Activated CD4-positive, alpha-beta T cell treated with anti-CD3 and anti-CD28 coated beads for 36 hours (primary cell): ENCODE results near the gene ATP8A2. TPM values are rescaled to one million over a fixed set of nuclear protein-coding genes. Genes with fewer than 3 reads are reported as not detected.

Source experiments
- ATAC-seq: fragments of 200-7000 bp; cut with Tn5 transposase; one replicate; pipeline ENCODE4 v1.10.0; 2021; ENCODE audit warnings: mild to moderate bottlenecking, moderate library complexity
- CTCF ChIA-PET: fragments of 350-600 bp; sonication (Branson Sonifier 250); formaldehyde crosslinking; loops from one replicate; lab custom pipeline; 2021; ENCODE audit warnings: antibody characterized with exemption; lab: Charles Lee
- POLR2A ChIA-PET: fragments of 350-600 bp; sonication (Branson Sonifier 250); formaldehyde crosslinking; loops from one replicate; lab custom pipeline; 2021; ENCODE audit warnings: antibody characterized with exemption, inconsistent platforms; lab: Charles Lee
- DNase-seq: peaks from one replicate; pipeline ENCODE4 v3.0.0-alpha.2; 2020
- H3K27ac Mint-ChIP-seq: one replicate; pipeline ENCODE4 v1.8.0; 2021; ENCODE audit warnings: mixed read lengths
- H3K27me3 Mint-ChIP-seq: one replicate; pipeline ENCODE4 v1.8.0; 2021; ENCODE audit warnings: mixed read lengths
- H3K36me3 Mint-ChIP-seq: one replicate; pipeline ENCODE4 v1.8.0; 2021; ENCODE audit warnings: low read depth, mixed read lengths
- H3K4me1 Mint-ChIP-seq: one replicate; pipeline ENCODE4 v1.8.0; 2021; ENCODE audit warnings: mixed read lengths
- H3K4me3 Mint-ChIP-seq: one replicate; pipeline ENCODE4 v1.8.0; 2021; ENCODE audit warnings: mild to moderate bottlenecking, moderate library complexity, mixed read lengths
- H3K9me3 Mint-ChIP-seq: one replicate; pipeline ENCODE4 v1.8.0; 2021; ENCODE audit warnings: low read depth, mixed read lengths
- intact Hi-C, 2 experiments: fragments of 100-400 bp; cut with DNase I in 1 of 2; cut with micrococcal nuclease in 1 of 2; formaldehyde crosslinking; loops; one replicate each; pipeline versions ENCODE4 v1.14.2 to v1.15.1; 2022 to 2024; cut with DNase I, micrococcal nuclease
- total RNA-seq, 2 experiments: library from RNA; stranded (reverse); gene quantifications; one replicate each; pipeline ENCODE4 v1.2.3, GENCODE V29; 2021

ATP8A2 gene
- total RNA-seq, 2 experiments from 2014 or later = 0.30 to 0.39 TPM

- peaks cover 18% of the 10 kb centered on the region for H3K36me3 Mint-ChIP-seq
- POLR2A ChIA-PET = no interaction called here
- no peaks in the 10 kb centered on the region for H3K27me3 Mint-ChIP-seq
- H3K4me3 Mint-ChIP-seq = no peak overlapping the region
- intact Hi-C loops = no loop called here
- CTCF ChIA-PET = no interaction called here
- H3K27ac Mint-ChIP-seq = no peak overlapping the region
- no peak for ATAC-seq
- no peak for DNase-seq
- H3K9me3 Mint-ChIP-seq = no peaks in the 10 kb centered on the region
- peaks cover 15% of the 10 kb centered on the region for H3K4me1 Mint-ChIP-seq
Observed at GRCh38 chr13:26021516-26021915, 649.7 kb downstream of the ATP8A2 start.

- intact Hi-C loops = no loop called here
- peaks cover 18% of the 10 kb centered on the region for H3K36me3 Mint-ChIP-seq
- DNase-seq = no peak
- CTCF ChIA-PET = no interaction called here
- ATAC-seq = no peak
- no peak overlapping the region for H3K27ac Mint-ChIP-seq
- POLR2A ChIA-PET = no interaction called here
- no peaks in the 10 kb centered on the region for H3K9me3 Mint-ChIP-seq
- no peak overlapping the region for H3K4me3 Mint-ChIP-seq
- H3K4me1 Mint-ChIP-seq = peaks cover 13% of the 10 kb centered on the region
- H3K27me3 Mint-ChIP-seq = no peaks in the 10 kb centered on the region
Observed at GRCh38 chr13:26021956-26022355, 650.2 kb downstream of the ATP8A2 start.

DNA sequence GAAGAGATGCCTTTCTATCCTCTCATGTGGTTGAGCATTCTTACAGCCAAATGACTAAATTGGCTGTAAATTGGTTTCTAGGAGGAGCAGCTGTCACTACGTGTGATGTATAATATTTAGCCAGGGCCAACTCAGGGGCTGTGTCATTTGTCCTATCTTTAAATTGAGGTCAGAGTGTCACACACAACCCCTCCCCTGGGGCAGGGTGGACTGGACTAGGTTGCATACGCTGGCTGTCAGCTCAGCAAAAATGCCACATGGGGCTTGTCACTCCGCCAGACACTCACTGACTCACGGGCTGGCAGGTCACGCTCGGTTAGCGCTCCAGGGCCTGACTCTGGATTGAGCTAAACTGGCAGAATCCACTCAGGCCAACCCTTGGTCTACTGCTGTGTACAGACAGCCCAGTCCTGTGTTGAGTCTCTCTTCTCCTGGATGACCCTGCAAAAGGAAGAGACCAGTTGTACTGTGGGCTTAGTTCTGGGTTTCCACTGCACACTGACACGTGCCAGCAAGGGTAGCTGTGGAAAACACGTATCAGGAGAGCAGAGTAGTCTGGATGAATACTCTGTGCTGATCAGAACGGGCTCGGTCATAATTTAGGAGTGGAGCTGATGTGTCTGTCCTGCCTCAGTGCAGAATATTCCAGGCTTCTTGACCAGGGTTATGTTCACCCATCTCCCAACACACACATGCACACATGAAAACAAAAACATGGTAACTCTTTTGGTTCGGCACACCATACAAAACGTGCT lies 650.9 kb downstream of the ATP8A2 start:
- Mint-ChIP-seq H3K36me3 (peaks cover 18% of the 10 kb centered on the region), H3K4me1 (peaks cover 5% of the 10 kb centered on the region), H3K27ac (no peak overlapping the region), H3K9me3 (no peaks in the 10 kb centered on the region), H3K4me3 (no peak overlapping the region), H3K27me3 (no peaks in the 10 kb centered on the region)
- intact Hi-C loops = no loop called here
- POLR2A ChIA-PET = no interaction called here
- DNase-seq = no peak
- ATAC-seq = no peak
- CTCF ChIA-PET = interaction anchor here (0.5 kb wide), 1 partner anchor 1594 kb away, joined by 3 read pairs; no protein-coding TSS in a partner anchor

DNA sequence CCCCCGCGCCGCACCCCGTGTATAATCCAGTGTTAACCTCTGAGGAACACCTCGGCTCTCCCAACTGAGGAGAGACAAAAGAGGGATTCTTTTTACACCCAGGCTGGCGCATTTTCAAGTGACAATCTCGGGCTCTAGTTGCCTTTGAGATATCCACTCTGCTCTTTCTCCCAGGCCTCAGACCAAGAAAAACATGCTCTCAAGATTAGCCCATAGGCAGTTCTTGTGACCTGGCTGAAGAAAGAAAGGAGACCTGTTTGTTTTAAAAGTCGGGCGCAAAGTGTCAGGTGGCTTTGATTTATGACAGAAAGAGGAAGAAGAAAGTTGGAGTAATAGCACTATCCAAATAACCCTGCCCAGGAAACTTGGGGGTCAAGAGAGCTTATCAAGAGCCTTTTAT lies 652.8 kb downstream of the ATP8A2 start:
- CTCF ChIA-PET = no interaction called here
- DNase-seq (no peak), ATAC-seq (no peak)
- H3K4me1 Mint-ChIP-seq = no peaks in the 10 kb centered on the region
- no peaks in the 10 kb centered on the region for H3K9me3 Mint-ChIP-seq
- H3K27ac Mint-ChIP-seq = no peak overlapping the region
- H3K4me3 Mint-ChIP-seq = no peak overlapping the region
- no peaks in the 10 kb centered on the region for H3K27me3 Mint-ChIP-seq
- peaks cover 18% of the 10 kb centered on the region for H3K36me3 Mint-ChIP-seq
- POLR2A ChIA-PET = no interaction called here
- intact Hi-C loops = no loop called here

GRCh38 chr13:26025196-26025595 lies 653.4 kb downstream of the ATP8A2 start:
- ChIA-PET POLR2A (no interaction called here), CTCF (no interaction called here)
- H3K4me1 Mint-ChIP-seq = no peaks in the 10 kb centered on the region

DNA sequence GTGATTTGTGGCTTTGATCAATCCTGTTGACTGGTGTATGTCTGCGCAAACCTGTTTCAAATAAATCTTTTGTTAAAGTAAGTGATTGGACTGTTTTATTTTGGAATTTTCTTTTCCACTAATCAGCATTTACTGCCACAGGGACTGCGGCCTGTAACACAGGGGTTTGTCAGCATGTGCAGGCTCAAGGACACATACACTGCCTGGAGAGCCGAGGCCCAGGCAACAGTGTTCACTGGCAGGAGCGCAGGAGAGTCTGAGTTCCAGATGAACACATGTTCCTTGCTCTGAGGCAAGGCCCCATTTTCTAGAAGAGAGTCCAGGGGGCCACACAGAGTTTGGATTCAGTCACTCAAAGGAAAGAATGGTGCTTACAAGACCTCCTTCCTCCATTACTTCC lies 654.0 kb downstream of the ATP8A2 start:
- intact Hi-C loops = no loop called here
- no peak overlapping the region for H3K4me3 Mint-ChIP-seq
- POLR2A ChIA-PET = no interaction called here

More at GRCh38 chr13:26025196-26025595, 653.4 kb downstream of the ATP8A2 start:
- intact Hi-C loops = no loop called here
- ATAC-seq (no peak), DNase-seq (no peak)
- no peak overlapping the region for H3K27ac Mint-ChIP-seq
- no peak overlapping the region for H3K4me3 Mint-ChIP-seq
- no peaks in the 10 kb centered on the region for H3K27me3 Mint-ChIP-seq
- peaks cover 15% of the 10 kb centered on the region for H3K36me3 Mint-ChIP-seq
- no peaks in the 10 kb centered on the region for H3K9me3 Mint-ChIP-seq

DNA sequence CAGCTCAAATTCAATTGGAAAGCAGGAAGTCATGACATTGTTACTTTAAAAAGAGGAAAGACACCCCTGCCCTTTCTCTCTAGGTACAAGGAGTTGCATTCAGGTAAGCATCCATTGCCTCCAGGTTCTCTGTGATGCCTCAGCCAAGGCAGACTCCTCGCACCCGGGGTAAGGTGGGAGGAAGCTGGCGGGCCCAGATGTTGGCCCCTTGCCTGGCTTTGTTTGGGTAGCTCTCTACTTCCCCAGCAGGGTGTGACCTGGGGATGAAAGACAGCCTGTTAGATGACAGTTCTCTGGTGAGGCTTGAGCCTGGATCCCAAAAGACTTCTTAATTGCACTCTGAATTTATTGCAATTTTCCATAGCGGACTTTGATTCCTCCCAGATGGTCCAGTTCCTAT lies 654.4 kb downstream of the ATP8A2 start:
- CTCF ChIA-PET = no interaction called here
- POLR2A ChIA-PET = no interaction called here
- no peaks in the 10 kb centered on the region for H3K4me1 Mint-ChIP-seq
- peaks cover 6% of the 10 kb centered on the region for H3K36me3 Mint-ChIP-seq
- no peak overlapping the region for H3K27ac Mint-ChIP-seq
- no peak overlapping the region for H3K4me3 Mint-ChIP-seq
- DNase-seq (no peak), ATAC-seq (no peak)
- no peaks in the 10 kb centered on the region for H3K27me3 Mint-ChIP-seq
- H3K9me3 Mint-ChIP-seq = peaks cover 3% of the 10 kb centered on the region
- intact Hi-C loops = no loop called here

More for the DNA sequence above, 654.0 kb downstream of the ATP8A2 start:
- DNase-seq = no peak
- no peak overlapping the region for H3K27ac Mint-ChIP-seq
- H3K27me3 Mint-ChIP-seq = no peaks in the 10 kb centered on the region
- no peak for ATAC-seq
- CTCF ChIA-PET = no interaction called here
- peaks cover 2% of the 10 kb centered on the region for H3K9me3 Mint-ChIP-seq
- no peaks in the 10 kb centered on the region for H3K4me1 Mint-ChIP-seq
- H3K36me3 Mint-ChIP-seq = peaks cover 10% of the 10 kb centered on the region

DNA sequence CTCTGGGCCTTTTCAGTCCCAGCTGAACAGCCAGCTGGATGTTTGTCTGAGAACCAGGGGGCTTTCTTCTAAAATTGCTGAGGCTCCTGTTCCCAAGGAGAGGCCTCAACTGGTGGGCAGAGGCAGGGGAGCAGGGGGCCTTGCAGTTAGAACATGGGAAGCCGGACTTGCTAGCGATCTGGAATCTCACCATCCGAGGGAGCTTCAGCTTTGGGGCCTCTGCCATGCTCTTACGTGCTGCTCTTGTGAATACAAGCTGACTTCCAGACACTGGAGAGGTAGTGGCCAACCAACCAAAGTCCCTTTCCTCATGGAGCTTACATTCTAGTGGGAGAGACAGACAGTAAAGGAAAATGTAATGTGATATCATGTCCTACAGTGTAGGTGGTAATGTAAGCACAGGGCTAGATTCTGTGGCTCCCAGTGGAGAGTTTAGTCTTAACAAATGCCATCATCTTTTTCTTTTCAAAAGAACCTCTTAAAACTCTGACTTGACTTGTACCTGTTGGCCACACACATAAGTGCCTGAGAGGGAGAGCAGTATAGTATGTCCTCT lies 657.9 kb downstream of the ATP8A2 start:
- intact Hi-C loops = no loop called here
- POLR2A ChIA-PET = no interaction called here
- H3K4me3 Mint-ChIP-seq = no peak overlapping the region

GRCh38 chr13:26030331-26030730 lies 658.6 kb downstream of the ATP8A2 start:
- intact Hi-C loops = no loop called here
- Mint-ChIP-seq H3K36me3 (no peaks in the 10 kb centered on the region), H3K27me3 (peaks cover 2% of the 10 kb centered on the region), H3K27ac (no peak overlapping the region), H3K4me3 (no peak overlapping the region), H3K9me3 (peaks cover 3% of the 10 kb centered on the region), H3K4me1 (no peaks in the 10 kb centered on the region)
- ChIA-PET POLR2A (no interaction called here), CTCF (interaction anchor here (1.7 kb wide), 1 partner anchor 8 kb away, joined by 6 read pairs; no protein-coding TSS in a partner anchor)
- DNase-seq = no peak
- no peak for ATAC-seq

More for the DNA sequence above, 657.9 kb downstream of the ATP8A2 start:
- no peaks in the 10 kb centered on the region for H3K36me3 Mint-ChIP-seq
- ATAC-seq (no peak), DNase-seq (no peak)
- no peak overlapping the region for H3K27ac Mint-ChIP-seq
- H3K9me3 Mint-ChIP-seq = peaks cover 3% of the 10 kb centered on the region
- H3K4me1 Mint-ChIP-seq = no peaks in the 10 kb centered on the region
- peaks cover 2% of the 10 kb centered on the region for H3K27me3 Mint-ChIP-seq
- CTCF ChIA-PET = interaction anchor here (1.7 kb wide), 1 partner anchor 8 kb away, joined by 6 read pairs; no protein-coding TSS in a partner anchor

- Mint-ChIP-seq H3K36me3 (no peaks in the 10 kb centered on the region), H3K9me3 (peaks cover 6% of the 10 kb centered on the region), H3K27me3 (peaks cover 7% of the 10 kb centered on the region), H3K4me3 (no peak overlapping the region), H3K4me1 (no peaks in the 10 kb centered on the region), H3K27ac (no peak overlapping the region)
- ATAC-seq = no peak
- POLR2A ChIA-PET = no interaction called here
- CTCF ChIA-PET = no interaction called here
- intact Hi-C loops = no loop called here
- no peak for DNase-seq
Observed at GRCh38 chr13:26034018-26034417, 662.2 kb downstream of the ATP8A2 start.

GRCh38 chr13:26036383-26036782 lies 664.6 kb downstream of the ATP8A2 start:
- POLR2A ChIA-PET = interaction anchor here (0.6 kb wide), 1 partner anchor 14 kb away, joined by 3 read pairs; no protein-coding TSS in a partner anchor
- no peaks in the 10 kb centered on the region for H3K4me1 Mint-ChIP-seq
- CTCF ChIA-PET = interaction anchor here (0.6 to 0.7 kb wide), 2 partner anchors 35 to 521 kb away, joined by 3 to 4 read pairs; no protein-coding TSS in a partner anchor
- intact Hi-C loops = no loop called here
- DNase-seq (no peak), ATAC-seq (no peak)
- H3K27me3 Mint-ChIP-seq = peaks cover 7% of the 10 kb centered on the region
- H3K4me3 Mint-ChIP-seq = no peak overlapping the region
- H3K9me3 Mint-ChIP-seq = peaks cover 3% of the 10 kb centered on the region
- no peak overlapping the region for H3K27ac Mint-ChIP-seq
- no peaks in the 10 kb centered on the region for H3K36me3 Mint-ChIP-seq

DNA sequence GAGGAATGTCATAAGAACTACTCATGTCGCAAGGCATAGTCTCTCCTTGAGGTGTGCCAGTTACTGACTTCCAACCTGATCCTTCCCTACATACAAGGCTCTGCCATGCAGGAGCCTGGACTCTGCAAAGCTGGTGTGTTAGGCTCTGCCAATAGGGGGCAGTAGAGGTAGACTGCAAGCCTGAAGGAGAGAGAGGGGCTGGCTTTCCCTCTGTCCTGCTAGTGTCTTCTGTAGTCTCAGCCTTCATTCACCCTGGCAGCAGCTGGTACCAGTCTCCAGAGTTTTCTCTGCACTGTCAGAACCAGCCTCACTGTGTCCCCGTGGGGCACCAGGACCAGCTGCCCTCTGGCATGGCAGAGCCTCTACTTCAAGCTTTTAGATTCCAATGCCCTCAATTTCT lies 665.5 kb downstream of the ATP8A2 start:
- ATAC-seq (peak; percentile 39), DNase-seq (peak; percentile 54)
- Mint-ChIP-seq H3K4me1 (no peaks in the 10 kb centered on the region), H3K9me3 (peaks cover 3% of the 10 kb centered on the region), H3K36me3 (no peaks in the 10 kb centered on the region), H3K27me3 (peaks cover 7% of the 10 kb centered on the region), H3K4me3 (no peak overlapping the region), H3K27ac (no peak overlapping the region)
- CTCF ChIA-PET = interaction anchor here (0.6 to 1.3 kb wide), 3 partner anchors 56 to 491 kb away, joined by 3 to 4 read pairs (median 4); no protein-coding TSS in a partner anchor
- intact Hi-C loops = no loop called here
- POLR2A ChIA-PET = no interaction called here
